Measurements from ENCODE around the gene CALML5. TPM values are rescaled to one million over a fixed set of nuclear protein-coding genes. Genes with fewer than 3 reads are reported as not detected.

Gene CALML5
- total RNA-seq, 2 donors from 2014 or later = not detected

GRCh38 chr10:5497289-5497688, 2.1 kb downstream of the CALML5 start:
- Mint-ChIP-seq H3K27ac (no peak overlapping the region), H3K36me3 (ENCODE audit: low read depth) (no peaks in the 10 kb centered on the region), H3K27me3 (peaks cover 5% of the 10 kb centered on the region), H3K4me1 (no peaks in the 10 kb centered on the region), H3K4me3 (no peak overlapping the region)
- H3K9me3 ChIP-seq (ENCODE audit: control insufficient read depth, low read length, poor library complexity, severe bottlenecking) = no peaks in the 10 kb centered on the region
- ATAC-seq = no peak
- DNase-seq = no peak

- DNase-seq (no peak), ATAC-seq (no peak)
- Mint-ChIP-seq H3K27me3 (peaks cover 5% of the 10 kb centered on the region), H3K4me3 (no peak overlapping the region), H3K36me3 (ENCODE audit: low read depth) (peaks cover 2% of the 10 kb centered on the region), H3K27ac (no peak overlapping the region), H3K4me1 (no peaks in the 10 kb centered on the region)
- H3K9me3 ChIP-seq (ENCODE audit: control insufficient read depth, low read length, poor library complexity, severe bottlenecking) = no peaks in the 10 kb centered on the region
These were observed 2.8 kb downstream of the CALML5 start for GRCh38 chr10:5496261-5497250.

- Mint-ChIP-seq H3K36me3 (ENCODE audit: low read depth) (peaks cover 2% of the 10 kb centered on the region), H3K27me3 (no peaks in the 10 kb centered on the region), H3K27ac (no peak overlapping the region), H3K4me3 (no peak overlapping the region), H3K4me1 (peaks cover 2% of the 10 kb centered on the region)
- no peaks in the 10 kb centered on the region for H3K9me3 ChIP-seq (ENCODE audit: control insufficient read depth, low read length, poor library complexity, severe bottlenecking)
- ATAC-seq = no peak
- no peak for DNase-seq
These were observed 4.8 kb downstream of the CALML5 start for GRCh38 chr10:5494611-5495010.

DNA sequence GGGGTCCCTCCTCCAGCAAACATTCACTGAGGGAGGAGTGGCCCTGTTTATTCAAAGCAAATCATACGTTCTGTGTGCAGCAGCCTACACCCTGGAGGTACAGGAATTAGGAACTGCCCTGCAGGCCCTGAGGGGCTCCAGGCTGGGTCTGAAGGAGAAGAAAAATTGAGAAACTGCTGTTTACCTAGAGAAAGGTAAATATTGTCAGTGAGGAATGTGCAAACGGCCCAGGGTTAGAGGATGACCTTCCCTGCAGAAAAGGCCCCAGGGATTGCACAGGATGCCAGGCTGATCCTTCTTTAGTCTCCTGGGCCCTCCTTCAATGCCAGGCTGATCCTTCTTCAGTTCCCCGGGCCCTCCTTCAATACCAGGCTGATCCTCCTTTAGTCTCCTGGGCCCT, 5.7 kb downstream of the CALML5 start:
- H3K9me3 ChIP-seq (ENCODE audit: control insufficient read depth, low read length, poor library complexity, severe bottlenecking) = no peaks in the 10 kb centered on the region
- ATAC-seq (no peak), DNase-seq (no peak)
- H3K27ac Mint-ChIP-seq = no peak overlapping the region
- H3K27me3 Mint-ChIP-seq = no peaks in the 10 kb centered on the region
- H3K4me1 Mint-ChIP-seq = peaks cover 2% of the 10 kb centered on the region
- no peak overlapping the region for H3K4me3 Mint-ChIP-seq
- H3K36me3 Mint-ChIP-seq (ENCODE audit: low read depth) = peaks cover 2% of the 10 kb centered on the region

DNA sequence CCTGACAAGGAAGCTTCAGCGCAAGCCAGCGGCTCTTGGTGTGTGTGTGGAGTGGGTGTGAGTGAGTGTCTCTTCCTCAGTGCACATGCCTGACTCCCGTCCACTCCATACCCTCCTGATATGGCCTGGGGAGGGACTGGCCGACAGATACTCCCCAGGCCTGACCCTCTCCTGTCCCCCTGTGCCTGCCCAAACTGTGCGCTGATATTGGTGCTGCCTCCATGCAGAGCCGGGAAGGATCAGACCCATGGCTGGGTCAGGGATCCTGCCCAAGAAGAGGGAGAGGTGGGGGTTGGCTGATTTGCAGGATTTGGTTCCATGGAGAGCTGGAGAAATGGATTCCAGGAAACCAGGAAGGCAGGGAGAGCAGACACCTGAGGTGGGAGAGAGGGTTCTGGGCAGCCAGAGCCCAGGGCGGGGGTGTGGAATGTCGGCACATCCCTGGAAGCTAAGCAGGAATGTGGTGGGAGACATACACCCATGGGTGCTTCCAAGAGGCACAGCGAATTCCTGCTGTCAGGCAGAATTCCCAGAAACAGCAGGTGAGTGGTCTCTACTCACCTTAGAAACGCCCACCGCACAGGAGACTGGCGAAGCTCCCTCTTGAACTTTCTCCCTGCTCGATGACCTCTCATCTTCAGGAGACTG, 6.3 kb downstream of the CALML5 start:
- Mint-ChIP-seq H3K27me3 (no peaks in the 10 kb centered on the region), H3K4me1 (peaks cover 2% of the 10 kb centered on the region), H3K36me3 (ENCODE audit: low read depth) (peaks cover 2% of the 10 kb centered on the region), H3K4me3 (no peak overlapping the region), H3K27ac (no peak overlapping the region)
- ATAC-seq = no peak
- no peaks in the 10 kb centered on the region for H3K9me3 ChIP-seq (ENCODE audit: control insufficient read depth, low read length, poor library complexity, severe bottlenecking)
- DNase-seq = no peak

GRCh38 chr10:5492322-5492855, 7.0 kb downstream of the CALML5 start:
- H3K36me3 Mint-ChIP-seq (ENCODE audit: low read depth) = peaks cover 2% of the 10 kb centered on the region
- ATAC-seq = no peak
- peaks cover 4% of the 10 kb centered on the region for H3K27me3 Mint-ChIP-seq
- no peak overlapping the region for H3K27ac Mint-ChIP-seq
- H3K4me1 Mint-ChIP-seq = peaks cover 4% of the 10 kb centered on the region
- no peak for DNase-seq
- no peak overlapping the region for H3K4me3 Mint-ChIP-seq
- H3K9me3 ChIP-seq (ENCODE audit: control insufficient read depth, low read length, poor library complexity, severe bottlenecking) = no peaks in the 10 kb centered on the region

DNA sequence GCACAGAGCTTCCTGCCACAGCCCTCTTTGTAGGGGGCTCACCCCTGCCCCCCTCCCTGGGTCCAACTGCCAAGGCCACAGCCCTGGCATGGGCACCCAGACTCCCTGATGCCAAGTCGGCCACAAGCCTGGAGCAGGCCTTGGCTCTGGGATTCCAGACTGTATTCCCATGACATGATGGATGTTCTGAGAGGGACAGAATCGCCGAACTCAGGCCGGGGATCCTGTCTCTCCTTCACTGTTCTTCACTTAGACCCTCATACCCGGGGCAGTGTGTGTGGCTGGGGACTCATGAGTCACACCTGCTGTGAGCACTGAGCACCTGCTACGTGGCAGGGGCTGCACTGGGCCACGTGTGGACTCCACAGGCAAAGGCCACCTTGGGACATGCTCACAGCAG, 7.9 kb downstream of the CALML5 start:
- peaks cover 4% of the 10 kb centered on the region for H3K36me3 Mint-ChIP-seq (ENCODE audit: low read depth)

GRCh38 chr10:5490698-5491464, 8.5 kb downstream of the CALML5 start:
- ATAC-seq (no peak), DNase-seq (no peak)
- Mint-ChIP-seq H3K4me1 (peaks cover 4% of the 10 kb centered on the region), H3K4me3 (no peak overlapping the region), H3K36me3 (ENCODE audit: low read depth) (peaks cover 4% of the 10 kb centered on the region), H3K27me3 (peaks cover 9% of the 10 kb centered on the region), H3K27ac (peak overlapping the region; percentile 59)
- no peaks in the 10 kb centered on the region for H3K9me3 ChIP-seq (ENCODE audit: control insufficient read depth, low read length, poor library complexity, severe bottlenecking)

More for the DNA sequence above, 7.9 kb downstream of the CALML5 start:
- no peaks in the 10 kb centered on the region for H3K9me3 ChIP-seq (ENCODE audit: control insufficient read depth, low read length, poor library complexity, severe bottlenecking)
- Mint-ChIP-seq H3K4me1 (peaks cover 4% of the 10 kb centered on the region), H3K4me3 (no peak overlapping the region), H3K27ac (peak overlapping the region; percentile 59), H3K27me3 (peaks cover 9% of the 10 kb centered on the region)
- ATAC-seq = no peak
- DNase-seq = no peak

GRCh38 chr10:5490032-5490431, 9.3 kb downstream of the CALML5 start:
- Mint-ChIP-seq H3K4me3 (no peak overlapping the region), H3K36me3 (ENCODE audit: low read depth) (peaks cover 4% of the 10 kb centered on the region), H3K27me3 (peaks cover 9% of the 10 kb centered on the region), H3K27ac (no peak overlapping the region), H3K4me1 (peaks cover 4% of the 10 kb centered on the region)
- ATAC-seq (no peak), DNase-seq (no peak)
- H3K9me3 ChIP-seq (ENCODE audit: control insufficient read depth, low read length, poor library complexity, severe bottlenecking) = no peaks in the 10 kb centered on the region

- DNase-seq = no peak
- Mint-ChIP-seq H3K4me3 (no peak overlapping the region), H3K36me3 (ENCODE audit: low read depth) (peaks cover 4% of the 10 kb centered on the region), H3K4me1 (peaks cover 4% of the 10 kb centered on the region), H3K27me3 (peaks cover 9% of the 10 kb centered on the region), H3K27ac (no peak overlapping the region)
- no peak for ATAC-seq
- H3K9me3 ChIP-seq (ENCODE audit: control insufficient read depth, low read length, poor library complexity, severe bottlenecking) = no peaks in the 10 kb centered on the region
These were observed 10.9 kb downstream of the CALML5 start for GRCh38 chr10:5488272-5489161.

GRCh38 chr10:5486853-5487235, 12.5 kb downstream of the CALML5 start:
- peaks cover 16% of the 10 kb centered on the region for H3K27me3 Mint-ChIP-seq
- H3K27ac Mint-ChIP-seq = no peak overlapping the region
- peaks cover 2% of the 10 kb centered on the region for H3K36me3 Mint-ChIP-seq (ENCODE audit: low read depth)
- no peak for ATAC-seq
- H3K9me3 ChIP-seq (ENCODE audit: control insufficient read depth, low read length, poor library complexity, severe bottlenecking) = no peaks in the 10 kb centered on the region
- peaks cover 4% of the 10 kb centered on the region for H3K4me1 Mint-ChIP-seq
- no peak overlapping the region for H3K4me3 Mint-ChIP-seq
- DNase-seq = no peak

All from T-helper 17 cell (primary cell).